ENCODE data around the gene MRTFB. TPM values are rescaled to one million over a fixed set of nuclear protein-coding genes. Genes with fewer than 3 reads are reported as not detected.
"Not testable (repeated sequence)": the region's sequence is repeated elsewhere in the genome, so short reads cannot be mapped to it uniquely, and the experiment has no call there.

MRTFB gene
- total RNA-seq, 2 experiments from 2014 or later = 12.5 to 13.6 TPM

DNA sequence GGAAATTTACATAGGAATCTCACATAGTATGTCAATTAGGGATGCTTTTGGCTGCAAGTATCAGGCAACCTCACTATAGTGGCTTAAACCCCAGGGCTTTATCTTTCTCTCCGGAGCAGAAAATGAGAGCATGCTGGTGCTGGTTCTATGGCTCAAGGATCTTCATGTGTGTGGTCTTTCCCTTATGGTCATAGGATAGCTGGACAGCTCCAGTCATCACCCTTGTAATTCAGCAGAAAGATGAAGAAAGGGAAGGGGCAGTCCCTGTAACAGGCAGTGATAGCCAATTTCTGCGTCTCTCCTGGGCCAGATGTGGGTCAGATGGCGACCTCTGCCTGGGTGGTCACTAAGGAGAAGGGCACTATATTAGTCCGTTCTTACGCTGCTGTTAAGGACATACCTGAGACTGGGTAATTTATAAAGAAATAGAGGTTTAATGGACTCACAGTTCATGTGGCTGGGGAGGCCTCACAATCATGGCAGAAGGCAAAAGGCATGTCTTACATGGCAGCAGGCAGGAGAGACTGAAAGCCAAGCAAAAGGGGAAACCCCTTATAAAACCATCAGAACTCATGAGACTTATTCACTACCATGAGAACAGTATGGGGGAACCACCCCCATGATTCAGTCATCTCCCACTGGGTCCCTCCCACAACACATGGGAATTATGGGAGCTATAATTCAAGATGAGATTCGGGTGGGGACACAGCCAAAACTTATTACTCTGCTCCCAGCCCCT lies 23.8 kb upstream of the MRTFB start:
- POLR2A ChIA-PET; DNase-seq; H3K27me3 Mint-ChIP-seq; H3K36me3 Mint-ChIP-seq (ENCODE audit: low read depth); H3K4me3 Mint-ChIP-seq; H3K9me3 Mint-ChIP-seq; H3K27ac Mint-ChIP-seq; H3K4me1 Mint-ChIP-seq; CTCF ChIA-PET: not testable (repeated sequence)

DNA sequence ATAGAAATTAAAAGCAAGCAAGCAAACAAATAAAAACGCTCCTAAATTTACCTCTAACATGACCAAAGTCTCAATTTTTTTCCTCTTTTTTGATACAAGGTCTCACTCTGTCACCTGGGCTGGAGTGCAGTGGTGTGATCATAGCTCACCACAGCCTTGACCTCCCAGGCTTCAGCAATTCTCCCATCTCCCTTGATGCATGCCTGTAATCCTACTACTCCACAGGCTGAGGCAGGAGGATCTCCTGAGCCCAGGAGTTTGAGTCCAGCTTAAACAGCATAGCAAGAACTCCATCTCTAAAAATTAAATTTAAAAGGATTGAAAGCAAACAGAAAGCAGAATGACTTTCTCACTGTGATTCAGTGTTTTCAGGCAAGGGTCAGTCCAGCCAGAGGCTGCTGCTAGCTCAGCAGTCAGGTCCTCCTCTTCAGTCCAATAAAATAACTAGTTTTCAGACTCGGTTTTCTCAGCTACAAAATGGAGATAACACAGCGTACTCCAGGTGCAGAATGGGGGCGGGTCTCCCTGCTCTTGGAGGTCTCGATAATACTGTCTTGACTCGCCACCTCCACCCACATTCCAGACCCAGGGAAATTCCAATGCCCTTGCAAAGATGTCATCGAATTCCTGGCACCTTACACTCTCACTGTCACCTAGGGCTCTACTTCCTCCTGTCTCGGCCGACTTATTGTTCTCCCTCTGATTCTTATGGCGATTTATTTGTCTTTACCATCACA lies 20.7 kb upstream of the MRTFB start:
- H3K9me3 Mint-ChIP-seq = no peaks in the 10 kb centered on the region

GRCh38 chr16:14051103-14051729 lies 19.9 kb upstream of the MRTFB start:
- Mint-ChIP-seq H3K4me1 (no peaks in the 10 kb centered on the region), H3K9me3 (no peaks in the 10 kb centered on the region), H3K27ac (no peak overlapping the region), H3K27me3 (no peaks in the 10 kb centered on the region), H3K4me3 (no peak overlapping the region), H3K36me3 (ENCODE audit: low read depth) (no peaks in the 10 kb centered on the region)
- DNase-seq = no peak
- ChIA-PET CTCF (no interaction called here), POLR2A (no interaction called here)

More for the DNA sequence above, 20.7 kb upstream of the MRTFB start:
- H3K4me3 Mint-ChIP-seq = no peak overlapping the region
- no peaks in the 10 kb centered on the region for H3K4me1 Mint-ChIP-seq
- H3K27ac Mint-ChIP-seq = no peak overlapping the region
- CTCF ChIA-PET = no interaction called here
- POLR2A ChIA-PET = no interaction called here
- H3K36me3 Mint-ChIP-seq (ENCODE audit: low read depth) = no peaks in the 10 kb centered on the region
- no peak for DNase-seq
- H3K27me3 Mint-ChIP-seq = no peaks in the 10 kb centered on the region

DNA sequence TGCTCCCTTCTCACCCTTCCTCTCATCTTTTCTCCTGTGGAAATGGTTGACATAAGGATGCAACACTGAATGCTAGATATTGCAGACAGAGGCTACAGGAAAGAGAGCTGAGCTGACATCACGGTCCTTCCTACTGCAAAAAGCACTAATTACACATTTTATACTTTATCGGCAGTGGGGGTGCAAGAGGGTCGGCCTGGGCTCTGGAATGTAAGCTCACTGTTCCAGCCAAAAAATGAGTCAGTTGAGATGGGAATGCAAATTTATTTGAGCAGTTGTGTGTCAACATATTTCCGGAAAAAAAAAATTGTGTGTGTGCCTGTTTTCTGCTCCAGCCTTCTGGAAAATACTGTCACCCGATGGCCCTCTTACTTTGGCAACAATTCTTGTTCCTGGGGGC lies 14.1 kb upstream of the MRTFB start:
- POLR2A ChIA-PET = no interaction called here
- peaks cover 12% of the 10 kb centered on the region for H3K27me3 Mint-ChIP-seq
- no peak overlapping the region for H3K27ac Mint-ChIP-seq
- DNase-seq = no peak
- H3K36me3 Mint-ChIP-seq (ENCODE audit: low read depth) = no peaks in the 10 kb centered on the region
- H3K4me1 Mint-ChIP-seq = no peaks in the 10 kb centered on the region
- no peak overlapping the region for H3K4me3 Mint-ChIP-seq
- CTCF ChIA-PET = no interaction called here
- H3K9me3 Mint-ChIP-seq = no peaks in the 10 kb centered on the region

- H3K4me1 Mint-ChIP-seq = no peaks in the 10 kb centered on the region
- H3K27me3 Mint-ChIP-seq = peaks cover 12% of the 10 kb centered on the region
- ChIA-PET POLR2A (no interaction called here), CTCF (no interaction called here)
- no peaks in the 10 kb centered on the region for H3K36me3 Mint-ChIP-seq (ENCODE audit: low read depth)
- no peak for DNase-seq
- no peaks in the 10 kb centered on the region for H3K9me3 Mint-ChIP-seq
- H3K4me3 Mint-ChIP-seq = no peak overlapping the region
- no peak overlapping the region for H3K27ac Mint-ChIP-seq
Measured at GRCh38 chr16:14057878-14058382, 13.2 kb upstream of the MRTFB start.

DNA sequence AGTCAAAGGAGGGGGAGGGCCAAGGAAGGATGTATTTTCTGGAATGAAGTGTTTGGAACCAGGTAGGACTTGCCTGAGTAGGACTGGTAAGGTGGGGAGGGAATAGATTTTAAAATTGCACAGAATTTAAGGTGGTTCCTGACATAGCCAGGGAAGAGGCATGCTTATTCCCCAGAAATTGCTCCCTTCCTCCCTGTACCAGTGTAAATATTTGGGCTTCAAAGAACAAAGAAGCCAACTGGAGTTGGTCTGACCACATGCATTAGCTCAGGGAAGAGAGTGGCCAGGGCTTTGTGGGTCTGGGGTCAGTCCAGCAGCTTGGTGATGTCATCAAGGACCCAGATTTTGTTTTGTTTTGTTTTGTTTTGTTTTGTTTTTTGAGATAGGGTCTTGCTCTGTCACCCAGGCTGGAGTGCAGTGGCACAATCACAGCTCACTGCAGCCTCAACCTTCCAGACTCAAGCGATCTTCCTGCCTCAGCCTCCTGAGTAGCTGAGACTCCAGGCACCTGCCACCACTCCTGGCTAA lies 9.3 kb upstream of the MRTFB start:
- CTCF ChIA-PET = no interaction called here
- H3K4me1 Mint-ChIP-seq = no peaks in the 10 kb centered on the region
- H3K4me3 Mint-ChIP-seq = no peak overlapping the region
- no peaks in the 10 kb centered on the region for H3K9me3 Mint-ChIP-seq
- POLR2A ChIA-PET = no interaction called here
- DNase-seq = no peak
- H3K36me3 Mint-ChIP-seq (ENCODE audit: low read depth) = no peaks in the 10 kb centered on the region
- H3K27me3 Mint-ChIP-seq = peaks cover 9% of the 10 kb centered on the region
- H3K27ac Mint-ChIP-seq = no peak overlapping the region

DNA sequence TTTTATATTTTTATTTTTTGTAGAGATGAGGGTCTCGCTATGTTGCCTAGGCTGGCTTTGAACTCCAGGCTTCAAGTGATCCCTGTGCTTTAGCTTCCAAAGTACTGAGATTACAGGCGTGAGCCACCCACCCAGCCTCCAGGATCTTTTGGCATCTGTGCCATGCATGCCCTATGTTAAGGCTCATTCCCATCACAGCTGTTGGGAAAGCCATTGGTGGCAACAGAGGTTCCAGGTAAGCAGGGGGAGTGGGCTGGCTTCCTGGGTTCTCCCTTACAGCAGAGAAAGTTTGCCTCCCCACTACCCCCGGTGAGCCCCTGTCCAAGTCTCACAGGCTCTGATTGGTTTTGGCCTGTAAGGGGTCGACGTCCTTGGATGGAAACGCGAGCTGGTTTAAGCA lies 8.9 kb upstream of the MRTFB start:
- no peaks in the 10 kb centered on the region for H3K9me3 Mint-ChIP-seq
- ChIA-PET POLR2A (no interaction called here), CTCF (no interaction called here)
- H3K27ac Mint-ChIP-seq = no peak overlapping the region
- no peak overlapping the region for H3K4me3 Mint-ChIP-seq
- H3K36me3 Mint-ChIP-seq (ENCODE audit: low read depth) = no peaks in the 10 kb centered on the region
- no peak for DNase-seq
- H3K27me3 Mint-ChIP-seq = peaks cover 6% of the 10 kb centered on the region
- no peaks in the 10 kb centered on the region for H3K4me1 Mint-ChIP-seq

GRCh38 chr16:14063618-14064581 lies 7.2 kb upstream of the MRTFB start:
- CTCF ChIA-PET = no interaction called here
- POLR2A ChIA-PET = no interaction called here
- H3K4me3 Mint-ChIP-seq = no peak overlapping the region
- peaks cover 5% of the 10 kb centered on the region for H3K27me3 Mint-ChIP-seq
- H3K9me3 Mint-ChIP-seq = no peaks in the 10 kb centered on the region
- H3K36me3 Mint-ChIP-seq (ENCODE audit: low read depth) = no peaks in the 10 kb centered on the region
- H3K4me1 Mint-ChIP-seq = no peaks in the 10 kb centered on the region
- no peak overlapping the region for H3K27ac Mint-ChIP-seq
- no peak for DNase-seq

DNA sequence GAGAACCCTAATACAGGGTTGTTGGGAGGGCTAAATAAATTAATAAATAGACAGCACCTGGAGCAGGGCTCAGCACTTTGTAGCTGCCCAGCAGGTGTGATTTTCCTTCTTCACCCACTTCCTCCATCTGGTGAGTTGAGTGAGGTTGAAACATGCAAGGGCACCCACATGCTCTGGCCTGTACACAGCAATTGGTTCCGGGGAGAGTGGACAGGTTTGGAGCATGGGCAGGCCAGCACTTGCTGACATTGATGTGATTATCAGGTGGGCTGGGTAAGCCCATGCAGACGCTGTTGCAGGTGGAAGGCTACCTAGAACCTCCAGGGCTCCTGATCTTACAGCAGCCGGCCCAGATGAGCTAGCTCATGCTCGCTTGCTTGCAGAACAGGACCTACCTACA lies 1.3 kb upstream of the MRTFB start:
- peaks cover 16% of the 10 kb centered on the region for H3K4me1 Mint-ChIP-seq
- no peak overlapping the region for H3K27ac Mint-ChIP-seq
- H3K9me3 Mint-ChIP-seq = no peaks in the 10 kb centered on the region
- CTCF ChIA-PET = no interaction called here
- H3K36me3 Mint-ChIP-seq (ENCODE audit: low read depth) = no peaks in the 10 kb centered on the region
- peaks cover 5% of the 10 kb centered on the region for H3K27me3 Mint-ChIP-seq
- no peak for DNase-seq
- peak overlapping the region; percentile 84 for H3K4me3 Mint-ChIP-seq
- POLR2A ChIA-PET = interaction anchor here (0.7 kb wide), 1 partner anchor 150 kb away, joined by 3 read pairs; the partner anchor contains the start of gene ERCC4

DNA sequence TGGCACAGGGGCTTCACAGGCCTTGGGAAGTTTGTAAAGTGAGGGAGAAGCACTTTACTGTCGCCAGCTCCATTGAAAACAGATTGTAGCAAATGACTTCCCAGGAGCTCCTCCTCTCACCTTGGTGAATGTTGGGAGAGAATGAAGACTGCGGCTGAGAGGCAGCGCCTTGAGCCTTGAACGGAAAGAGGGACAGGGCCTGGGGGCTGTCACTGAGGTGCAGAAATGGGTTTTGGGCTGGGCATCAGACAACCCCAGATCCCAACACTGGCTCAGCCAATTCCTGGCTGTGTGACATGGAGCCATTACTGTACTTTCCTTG lies 603 bp upstream of the MRTFB start:
- ChIA-PET CTCF (no interaction called here), POLR2A (no interaction called here)
- Mint-ChIP-seq H3K36me3 (ENCODE audit: low read depth) (no peaks in the 10 kb centered on the region), H3K4me1 (peaks cover 16% of the 10 kb centered on the region), H3K4me3 (peak overlapping the region; percentile 84), H3K27ac (no peak overlapping the region), H3K27me3 (peaks cover 5% of the 10 kb centered on the region), H3K9me3 (no peaks in the 10 kb centered on the region)
- no peak for DNase-seq

GRCh38 chr16:14071576-14072271 lies 605 bp downstream of the MRTFB start:
- ChIA-PET POLR2A (no interaction called here), CTCF (interaction anchor here (1.6 kb wide), 1 partner anchor 10 kb away, joined by 3 read pairs; no protein-coding TSS in a partner anchor)
- Mint-ChIP-seq H3K36me3 (ENCODE audit: low read depth) (no peaks in the 10 kb centered on the region), H3K4me3 (peak overlapping the region; percentile 74), H3K9me3 (no peaks in the 10 kb centered on the region), H3K27ac (no peak overlapping the region), H3K4me1 (peaks cover 16% of the 10 kb centered on the region), H3K27me3 (peaks cover 5% of the 10 kb centered on the region)
- no peak for DNase-seq

DNA sequence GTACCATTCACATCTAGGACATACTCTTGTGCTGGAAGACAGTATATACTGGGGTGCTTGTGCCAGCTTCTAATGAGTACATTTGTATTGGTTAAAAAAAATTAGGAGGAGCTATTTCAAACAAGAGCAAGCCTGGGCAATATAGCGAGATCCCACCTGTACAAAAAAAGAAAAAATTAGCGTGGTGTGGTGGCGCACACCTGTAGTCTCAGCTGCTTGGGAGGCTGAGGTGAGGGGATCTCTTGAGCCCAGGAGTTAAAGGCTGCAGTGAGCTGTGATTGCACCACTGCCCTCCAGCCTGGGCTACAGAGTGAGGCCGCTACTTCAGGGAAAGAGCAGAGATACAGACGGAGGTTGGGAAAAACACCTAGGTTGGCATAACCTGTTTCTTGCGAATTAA lies 1.2 kb downstream of the MRTFB start:
- CTCF ChIA-PET = interaction anchor here (1.6 kb wide), 1 partner anchor 10 kb away, joined by 3 read pairs; no protein-coding TSS in a partner anchor
- H3K36me3 Mint-ChIP-seq (ENCODE audit: low read depth) = no peaks in the 10 kb centered on the region
- peak overlapping the region; percentile 74 for H3K4me3 Mint-ChIP-seq
- no peaks in the 10 kb centered on the region for H3K9me3 Mint-ChIP-seq
- no peak overlapping the region for H3K27ac Mint-ChIP-seq
- peaks cover 16% of the 10 kb centered on the region for H3K4me1 Mint-ChIP-seq
- DNase-seq = no peak
- POLR2A ChIA-PET = no interaction called here
- peaks cover 5% of the 10 kb centered on the region for H3K27me3 Mint-ChIP-seq

All from activated CD4-positive, alpha-beta memory T cell treated with anti-CD3 and anti-CD28 coated beads, Interleukin-2, amount 10 ng/mL, durations not matched to agents 7 days and 5 days (primary cell).